ENCODE measurements around the gene FAM241A.
"Not testable (repeated sequence)": the region's sequence is repeated elsewhere in the genome, so short reads cannot be mapped to it uniquely, and the experiment has no call there.

FAM241A gene

DNA sequence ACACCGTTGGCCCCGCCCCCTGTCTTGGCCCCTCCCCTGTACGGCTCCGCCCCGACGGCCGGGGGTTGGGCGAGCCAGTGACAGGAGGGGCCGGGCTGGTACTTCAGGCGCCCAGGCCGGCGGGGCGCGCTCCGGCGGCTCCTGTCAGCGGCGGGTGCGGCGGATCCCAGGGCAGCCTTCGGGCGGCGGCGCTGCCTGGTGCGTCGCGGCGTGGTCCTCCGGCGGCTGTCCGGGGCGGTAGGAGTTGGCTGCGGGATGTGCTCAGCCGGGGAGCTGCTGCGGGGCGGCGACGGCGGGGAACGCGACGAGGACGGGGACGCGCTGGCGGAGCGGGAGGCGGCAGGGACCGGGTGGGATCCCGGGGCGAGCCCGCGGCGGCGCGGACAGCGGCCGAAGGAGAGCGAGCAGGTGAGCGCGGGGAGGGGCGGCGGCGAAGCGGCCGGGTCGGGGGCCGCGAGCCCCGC lies at the start of gene FAM241A:
TSS of gene FAM241A (plus strand) at position 129 of the 464 bp plus-strand sequence. CDS start at position 256, 127 bp downstream.
- FAIRE-seq = no peak

- no peak for FAIRE-seq
Measured at GRCh38 chr4:112098841-112099530, 46.3 kb upstream of the FAM241A start.

- peak; percentile 100 for FAIRE-seq
Measured at GRCh38 chr4:112099701-112100297, 45.5 kb upstream of the FAM241A start.

- FAIRE-seq = no peak
Measured at GRCh38 chr4:112102875-112103370, 42.3 kb upstream of the FAM241A start.

DNA sequence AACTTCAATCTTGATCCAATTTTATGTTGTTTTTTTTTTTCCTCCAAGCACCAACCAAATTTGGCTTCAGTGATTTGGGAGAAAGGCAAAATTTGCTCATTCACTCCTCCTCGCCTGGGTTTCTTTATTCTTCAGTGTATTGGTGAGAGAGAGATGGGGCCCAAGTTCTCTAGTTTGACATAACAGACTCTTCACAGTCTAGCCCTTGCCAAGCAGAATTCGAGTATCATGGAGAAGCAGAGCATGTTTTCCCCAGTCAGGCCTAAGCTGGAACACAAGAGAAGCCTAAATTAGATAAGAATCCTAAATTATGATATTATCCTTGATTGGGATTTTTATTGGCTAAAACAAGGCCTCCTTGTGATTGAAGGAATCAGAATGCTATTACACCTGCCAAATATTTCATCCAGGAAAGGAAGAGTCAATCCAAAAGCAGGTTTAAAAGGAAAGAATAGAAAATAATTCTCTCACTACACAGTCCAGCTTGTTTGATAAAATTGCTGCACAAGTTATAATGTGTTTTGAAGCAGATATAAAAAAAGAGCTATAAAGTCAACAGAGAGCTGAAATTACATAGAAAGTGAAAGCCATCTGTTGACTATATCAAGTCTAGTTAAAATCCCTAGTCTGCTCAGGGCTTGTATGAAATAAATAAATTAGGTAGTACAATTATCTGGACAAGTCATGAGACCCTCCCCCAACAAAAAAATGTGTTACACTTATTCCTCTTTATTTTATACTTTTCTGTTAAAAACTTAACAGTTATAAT lies 39.9 kb upstream of the FAM241A start:
- FAIRE-seq = no peak

- no peak for FAIRE-seq
Measured at GRCh38 chr4:112109360-112110058, 35.7 kb upstream of the FAM241A start.

GRCh38 chr4:112110059-112110425 lies 35.2 kb upstream of the FAM241A start:
- FAIRE-seq = no peak

DNA sequence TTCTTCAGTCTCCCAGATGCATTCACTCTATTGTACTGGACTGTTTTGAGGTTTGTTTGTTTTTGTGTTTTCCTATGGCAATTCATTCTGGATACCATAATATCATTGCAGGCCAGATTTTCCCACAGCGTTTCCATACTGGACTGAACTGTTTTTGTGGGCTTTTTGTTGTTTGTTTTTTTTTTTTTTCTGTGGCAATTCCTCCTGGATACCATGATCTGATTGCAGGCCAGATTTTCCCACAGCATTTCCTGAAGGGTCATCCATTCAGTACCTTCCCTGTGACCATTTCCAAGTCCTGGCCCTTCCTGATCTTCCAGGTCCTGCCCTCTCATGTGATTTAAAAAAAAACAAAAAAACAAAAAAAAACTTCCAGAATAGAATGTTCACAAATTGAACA lies 33.9 kb upstream of the FAM241A start:
- FAIRE-seq = no peak

DNA sequence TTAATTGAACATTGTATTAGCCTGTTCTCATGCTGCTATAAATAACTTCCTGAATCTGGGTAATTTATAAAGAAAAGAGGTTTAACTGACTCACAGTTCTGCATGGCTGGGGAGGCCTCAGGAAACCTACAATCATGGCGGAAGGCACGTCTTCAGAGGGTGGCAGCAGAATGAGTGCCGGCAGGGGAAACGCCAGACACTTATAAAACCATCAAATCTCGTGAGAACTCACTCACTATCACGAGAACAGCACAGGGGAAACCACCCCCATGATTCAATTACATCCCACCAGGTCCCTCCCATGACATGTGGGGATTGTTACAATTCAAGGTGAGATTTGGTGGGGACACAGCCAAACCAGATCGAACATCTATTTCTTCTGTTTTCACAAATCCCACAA lies 33.2 kb upstream of the FAM241A start:
- FAIRE-seq = not testable (repeated sequence)

DNA sequence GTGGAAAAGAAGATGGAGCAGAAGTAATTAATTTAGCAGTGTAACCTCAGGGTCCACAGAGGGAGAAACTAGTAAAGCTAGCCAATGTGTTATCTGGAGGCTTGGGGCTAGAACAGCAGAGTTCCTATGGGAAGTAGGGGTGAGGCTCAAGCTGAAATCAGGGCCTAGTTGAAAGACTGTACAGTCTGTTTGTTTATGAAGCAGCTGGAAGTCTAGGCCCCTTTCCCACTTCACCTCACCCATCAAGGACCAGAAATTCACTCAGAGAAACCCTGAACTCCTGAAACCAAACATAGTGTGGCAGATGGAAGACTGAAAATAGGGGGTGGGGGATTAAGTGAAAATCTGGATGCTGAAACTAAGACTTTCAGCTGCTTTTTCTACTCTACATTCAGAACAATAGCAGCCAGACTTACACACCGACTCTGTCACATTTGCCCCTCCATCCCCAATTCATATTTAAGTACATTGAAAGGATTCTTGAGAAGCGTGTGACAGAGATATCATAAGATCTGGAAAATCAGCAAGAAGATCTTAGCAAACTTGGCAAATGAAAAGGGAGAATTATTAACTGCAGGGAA lies 32.6 kb upstream of the FAM241A start:
- no peak for FAIRE-seq

DNA sequence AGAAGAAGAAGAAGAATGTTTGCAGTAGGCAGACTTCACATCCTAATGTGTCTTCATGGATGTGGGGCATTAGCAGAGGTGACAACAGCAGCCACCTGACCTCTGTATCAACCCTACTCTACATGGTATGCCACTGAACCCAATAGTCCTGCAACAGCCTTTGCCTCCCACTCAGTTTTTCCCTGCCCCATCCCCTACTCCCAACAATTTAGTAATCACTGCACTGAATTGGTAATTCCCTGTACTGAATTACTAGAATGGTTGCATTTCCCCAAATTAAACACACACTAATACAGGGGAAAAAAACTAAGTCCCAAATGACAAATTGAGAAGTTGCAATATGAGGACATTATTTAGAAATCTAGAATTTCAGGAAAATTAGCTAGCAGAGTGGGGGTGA lies 31.4 kb upstream of the FAM241A start:
- FAIRE-seq = no peak

- no peak for FAIRE-seq
Measured at GRCh38 chr4:112114452-112114851, 30.8 kb upstream of the FAM241A start.

GRCh38 chr4:112118742-112119352 lies 26.4 kb upstream of the FAM241A start:
- FAIRE-seq = no peak

DNA sequence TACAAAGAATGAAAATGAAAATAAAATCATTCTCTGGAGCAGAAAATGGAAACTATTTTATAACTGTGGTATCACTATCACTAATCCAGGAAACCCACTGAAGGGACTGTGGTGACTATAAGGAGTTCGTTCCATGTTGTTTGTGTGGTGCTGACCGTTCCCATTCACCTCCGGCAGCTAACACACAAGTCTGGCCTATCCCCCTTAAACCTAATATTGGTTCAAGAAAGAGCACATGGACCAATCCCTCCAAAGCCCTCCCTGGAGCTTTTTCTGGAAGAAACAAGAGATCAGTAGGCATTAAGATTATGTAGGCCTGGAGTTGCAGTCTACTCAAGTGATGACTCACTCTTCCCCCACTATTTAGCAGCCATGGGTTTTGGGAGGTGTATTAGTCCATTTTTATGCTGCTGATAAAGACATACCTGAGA lies 25.9 kb upstream of the FAM241A start:
- no peak for FAIRE-seq

GRCh38 chr4:112120021-112120420 lies 25.2 kb upstream of the FAM241A start:
- no peak for FAIRE-seq

- FAIRE-seq = no peak
Measured at GRCh38 chr4:112125416-112125815, 19.8 kb upstream of the FAM241A start.

DNA sequence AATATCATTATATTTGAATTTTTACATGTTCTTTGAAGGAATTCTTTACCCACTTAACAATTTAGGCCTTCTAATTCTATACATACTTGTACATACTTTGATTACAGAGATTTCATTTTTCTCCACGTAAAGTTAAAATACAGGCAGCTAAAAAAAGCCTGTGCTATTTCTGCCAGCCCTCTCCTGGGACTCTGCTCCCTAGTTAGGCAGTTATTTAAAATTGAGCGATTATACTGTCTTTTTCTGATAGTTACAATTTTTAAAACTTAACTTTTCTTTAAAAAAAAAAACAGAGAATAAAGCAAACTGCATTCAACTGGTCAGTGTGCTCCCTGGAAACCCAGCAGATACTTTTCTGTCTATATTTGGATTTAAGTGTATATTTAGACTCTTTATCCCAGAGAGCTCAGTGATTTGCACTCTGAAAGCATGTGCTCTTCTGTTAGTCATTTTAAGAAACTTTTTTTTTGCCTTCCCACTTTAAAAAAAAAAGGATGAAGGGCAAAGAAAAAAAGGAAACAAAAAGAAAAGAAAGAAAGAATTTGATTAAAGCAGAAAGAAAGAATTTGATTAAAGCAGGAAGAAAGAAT lies 18.1 kb upstream of the FAM241A start:
- no peak for FAIRE-seq

DNA sequence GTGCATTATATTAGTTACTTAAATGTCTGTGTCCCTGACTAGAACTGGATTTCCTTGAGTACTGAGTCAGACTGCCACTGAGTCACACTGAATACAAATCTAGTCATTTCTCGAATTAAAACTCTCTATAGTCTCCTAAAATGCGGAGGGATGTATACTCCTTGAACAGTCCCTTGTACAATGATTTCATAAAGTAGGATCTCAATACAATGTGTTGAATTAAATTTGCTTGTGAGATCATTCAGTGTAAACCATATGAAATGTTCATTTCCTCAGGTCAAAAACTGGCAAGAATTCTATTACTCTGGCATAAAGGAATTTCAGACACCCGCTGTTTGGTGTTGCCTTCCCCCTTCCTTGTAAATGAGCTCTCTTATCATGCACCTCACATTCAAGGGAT lies 17.5 kb upstream of the FAM241A start:
- FAIRE-seq = no peak

DNA sequence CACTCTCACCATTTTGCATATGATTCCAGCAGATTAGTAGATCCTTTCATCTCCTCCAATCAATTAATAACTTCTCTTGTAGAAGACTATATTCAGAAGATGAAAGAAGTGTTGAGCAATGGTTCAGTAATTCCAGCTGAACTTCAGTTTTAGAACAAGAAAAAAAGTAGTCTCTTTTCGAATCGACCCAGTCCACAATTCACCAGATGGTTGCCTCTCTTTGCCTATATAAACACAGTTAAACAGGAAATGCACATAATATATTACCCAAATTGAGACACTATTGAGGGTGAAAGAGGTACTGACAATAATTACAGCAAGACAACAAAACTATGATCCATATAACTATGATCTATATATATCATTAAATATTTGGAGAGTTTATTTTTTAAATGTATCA lies 16.8 kb upstream of the FAM241A start:
- no peak for FAIRE-seq

- FAIRE-seq = no peak
Measured at GRCh38 chr4:112130906-112131305, 14.3 kb upstream of the FAM241A start.

- no peak for FAIRE-seq
Measured at GRCh38 chr4:112136551-112136950, 8.7 kb upstream of the FAM241A start.

- no peak for FAIRE-seq
Measured at GRCh38 chr4:112138538-112138937, 6.7 kb upstream of the FAM241A start.
